SK-N-MC (cell line): ENCODE results near the gene TBC1D24.

Experiments
- EZH2 ChIP-seq: fragments of 200-600 bp; sonication (generic); IDR thresholded peaks from one replicate; pipeline ENCODE4 v1.6.1; 2017; ENCODE audit warnings: antibody characterized with exemption
- FOXP2 ChIP-seq: optimal IDR thresholded peaks from 2 replicates; pipeline ENCODE3; 2011; ENCODE audit warnings: mild to moderate bottlenecking, moderate library complexity; ENCODE audit not compliant: insufficient read depth; ENCODE audit errors: extremely low read length, control extremely low read depth
- POLR2AphosphoS5 ChIP-seq: IDR thresholded peaks from 2 replicates; pipeline ENCODE4 v1.6.1; 2012; ENCODE audit warnings: mild to moderate bottlenecking, low read depth, low read length, borderline replicate concordance

- TF ChIP-seq EZH2 (no peak), FOXP2 (no peak), POLR2AphosphoS5 (no peak)
These were observed 6.0 kb downstream of the TBC1D24 start for GRCh38 chr16:2480948-2481347.
